ENCODE results near the gene ACO2. TPM values are rescaled to one million over a fixed set of nuclear protein-coding genes. Genes with fewer than 3 reads are reported as not detected.

Gene ACO2
- total RNA-seq, 1 donor from 2014 or later = 77.3 TPM

GRCh38 chr22:41498303-41498835, 29.5 kb downstream of the ACO2 start:
- Mint-ChIP-seq H3K9me3 (ENCODE audit: unreplicated experiment) (no peaks in the 10 kb centered on the region), H3K36me3 (ENCODE audit: unreplicated experiment) (peaks cover 12% of the 10 kb centered on the region), H3K4me3 (ENCODE audit: unreplicated experiment) (no peak overlapping the region), H3K27ac (ENCODE audit: unreplicated experiment) (no peak overlapping the region), H3K27me3 (ENCODE audit: unreplicated experiment) (no peaks in the 10 kb centered on the region), H3K4me1 (ENCODE audit: unreplicated experiment) (no peaks in the 10 kb centered on the region)
- DNase-seq (ENCODE audit: extremely low spot score, unreplicated experiment) = no peak
- no peak for TF ChIP-seq CTCF (IDR thresholded peaks at IDR 0.05)

GRCh38 chr22:41499624-41500280, 30.8 kb downstream of the ACO2 start:
- TF ChIP-seq CTCF (IDR thresholded peaks at IDR 0.05) = no peak
- Mint-ChIP-seq H3K27me3 (ENCODE audit: unreplicated experiment) (no peaks in the 10 kb centered on the region), H3K4me1 (ENCODE audit: unreplicated experiment) (no peaks in the 10 kb centered on the region), H3K4me3 (ENCODE audit: unreplicated experiment) (no peak overlapping the region), H3K9me3 (ENCODE audit: unreplicated experiment) (no peaks in the 10 kb centered on the region), H3K27ac (ENCODE audit: unreplicated experiment) (no peak overlapping the region), H3K36me3 (ENCODE audit: unreplicated experiment) (peaks cover 14% of the 10 kb centered on the region)
- DNase-seq (ENCODE audit: extremely low spot score, unreplicated experiment) = no peak

- Mint-ChIP-seq H3K4me1 (ENCODE audit: unreplicated experiment) (no peaks in the 10 kb centered on the region), H3K9me3 (ENCODE audit: unreplicated experiment) (no peaks in the 10 kb centered on the region), H3K4me3 (ENCODE audit: unreplicated experiment) (no peak overlapping the region), H3K27ac (ENCODE audit: unreplicated experiment) (no peak overlapping the region), H3K27me3 (ENCODE audit: unreplicated experiment) (no peaks in the 10 kb centered on the region), H3K36me3 (ENCODE audit: unreplicated experiment) (peaks cover 14% of the 10 kb centered on the region)
- no peak for TF ChIP-seq CTCF (IDR thresholded peaks at IDR 0.05)
- DNase-seq (ENCODE audit: extremely low spot score, unreplicated experiment) = no peak
Measured at GRCh38 chr22:41500303-41500702, 31.4 kb downstream of the ACO2 start.

GRCh38 chr22:41501209-41501608, 32.3 kb downstream of the ACO2 start:
- Mint-ChIP-seq H3K27ac (ENCODE audit: unreplicated experiment) (peak overlapping the region; percentile 34), H3K36me3 (ENCODE audit: unreplicated experiment) (peaks cover 14% of the 10 kb centered on the region), H3K27me3 (ENCODE audit: unreplicated experiment) (no peaks in the 10 kb centered on the region), H3K4me1 (ENCODE audit: unreplicated experiment) (no peaks in the 10 kb centered on the region), H3K9me3 (ENCODE audit: unreplicated experiment) (no peaks in the 10 kb centered on the region), H3K4me3 (ENCODE audit: unreplicated experiment) (no peak overlapping the region)
- no peak for DNase-seq (ENCODE audit: extremely low spot score, unreplicated experiment)
- peak; percentile 40 for TF ChIP-seq CTCF (IDR thresholded peaks at IDR 0.05)

GRCh38 chr22:41504397-41504796, 35.5 kb downstream of the ACO2 start:
- no peak for TF ChIP-seq CTCF (IDR thresholded peaks at IDR 0.05)
- DNase-seq (ENCODE audit: extremely low spot score, unreplicated experiment) = no peak
- no peaks in the 10 kb centered on the region for H3K4me1 Mint-ChIP-seq (ENCODE audit: unreplicated experiment)
- no peaks in the 10 kb centered on the region for H3K27me3 Mint-ChIP-seq (ENCODE audit: unreplicated experiment)
- H3K4me3 Mint-ChIP-seq (ENCODE audit: unreplicated experiment) = no peak overlapping the region
- H3K27ac Mint-ChIP-seq (ENCODE audit: unreplicated experiment) = no peak overlapping the region
- H3K9me3 Mint-ChIP-seq (ENCODE audit: unreplicated experiment) = no peaks in the 10 kb centered on the region
- H3K36me3 Mint-ChIP-seq (ENCODE audit: unreplicated experiment) = peaks cover 22% of the 10 kb centered on the region

Data from osteocyte (in vitro differentiated cells).